ENCODE data around the gene SLC35F2. TPM values are rescaled to one million over a fixed set of nuclear protein-coding genes. Genes with fewer than 3 reads are reported as not detected.
"Not testable (repeated sequence)": the region's sequence is repeated elsewhere in the genome, so short reads cannot be mapped to it uniquely, and the experiment has no call there.

Gene SLC35F2
- total RNA-seq, 1 donor from 2014 or later, result 3.5 TPM

GRCh38 chr11:107842412-107843100 lies 16.0 kb downstream of the SLC35F2 start:
- Mint-ChIP-seq H3K36me3 (ENCODE audit: unreplicated experiment) (no peaks in the 10 kb centered on the region), H3K4me3 (ENCODE audit: unreplicated experiment) (no peak overlapping the region), H3K4me1 (ENCODE audit: low read depth, unreplicated experiment) (no peaks in the 10 kb centered on the region), H3K27ac (ENCODE audit: unreplicated experiment) (no peak overlapping the region), H3K9me3 (ENCODE audit: unreplicated experiment) (no peaks in the 10 kb centered on the region), H3K27me3 (ENCODE audit: unreplicated experiment) (no peaks in the 10 kb centered on the region)
- TF ChIP-seq, protein P1, sequence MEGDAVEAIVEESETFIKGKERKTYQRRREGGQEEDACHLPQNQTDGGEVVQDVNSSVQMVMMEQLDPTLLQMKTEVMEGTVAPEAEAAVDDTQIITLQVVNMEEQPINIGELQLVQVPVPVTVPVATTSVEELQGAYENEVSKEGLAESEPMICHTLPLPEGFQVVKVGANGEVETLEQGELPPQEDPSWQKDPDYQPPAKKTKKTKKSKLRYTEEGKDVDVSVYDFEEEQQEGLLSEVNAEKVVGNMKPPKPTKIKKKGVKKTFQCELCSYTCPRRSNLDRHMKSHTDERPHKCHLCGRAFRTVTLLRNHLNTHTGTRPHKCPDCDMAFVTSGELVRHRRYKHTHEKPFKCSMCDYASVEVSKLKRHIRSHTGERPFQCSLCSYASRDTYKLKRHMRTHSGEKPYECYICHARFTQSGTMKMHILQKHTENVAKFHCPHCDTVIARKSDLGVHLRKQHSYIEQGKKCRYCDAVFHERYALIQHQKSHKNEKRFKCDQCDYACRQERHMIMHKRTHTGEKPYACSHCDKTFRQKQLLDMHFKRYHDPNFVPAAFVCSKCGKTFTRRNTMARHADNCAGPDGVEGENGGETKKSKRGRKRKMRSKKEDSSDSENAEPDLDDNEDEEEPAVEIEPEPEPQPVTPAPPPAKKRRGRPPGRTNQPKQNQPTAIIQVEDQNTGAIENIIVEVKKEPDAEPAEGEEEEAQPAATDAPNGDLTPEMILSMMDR (IDR thresholded peaks at IDR 0.05; ENCODE audit: partially characterized antibody, unreplicated experiment), result no peak
- no peak for DNase-seq

- Mint-ChIP-seq H3K27ac (ENCODE audit: unreplicated experiment) (no peak overlapping the region), H3K4me1 (ENCODE audit: low read depth, unreplicated experiment) (no peaks in the 10 kb centered on the region), H3K36me3 (ENCODE audit: unreplicated experiment) (no peaks in the 10 kb centered on the region), H3K4me3 (ENCODE audit: unreplicated experiment) (no peak overlapping the region), H3K27me3 (ENCODE audit: unreplicated experiment) (no peaks in the 10 kb centered on the region), H3K9me3 (ENCODE audit: unreplicated experiment) (no peaks in the 10 kb centered on the region)
- TF ChIP-seq, protein P1 (IDR thresholded peaks at IDR 0.05; ENCODE audit: partially characterized antibody, unreplicated experiment), result no peak
- no peak for DNase-seq
These were observed 18.5 kb downstream of the SLC35F2 start for GRCh38 chr11:107840129-107840484.

GRCh38 chr11:107836851-107837250 lies 21.7 kb downstream of the SLC35F2 start:
- TF ChIP-seq, protein P1 (IDR thresholded peaks at IDR 0.05; ENCODE audit: partially characterized antibody, unreplicated experiment), result no peak

DNA sequence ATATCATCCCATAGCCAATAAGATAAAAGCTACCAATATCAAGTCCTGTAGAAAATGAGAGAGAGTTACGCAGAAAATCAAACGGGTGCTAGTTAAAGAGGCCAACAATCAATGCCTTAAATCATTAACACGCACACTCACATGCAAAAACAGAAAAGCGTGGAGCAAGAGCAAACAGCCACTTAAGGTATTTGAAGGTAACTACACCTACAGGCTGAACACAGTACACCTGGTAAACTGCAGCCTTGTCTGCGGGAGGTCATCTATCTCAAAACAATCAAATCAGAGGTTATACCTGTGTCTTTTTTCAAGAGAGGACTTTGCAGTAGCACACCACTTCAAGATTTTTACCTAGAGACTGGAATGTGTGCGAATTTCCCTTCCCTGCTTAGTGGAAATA lies 23.6 kb downstream of the SLC35F2 start:
- H3K4me1 Mint-ChIP-seq (ENCODE audit: low read depth, unreplicated experiment), result no peaks in the 10 kb centered on the region
- DNase-seq, result no peak
- H3K27ac Mint-ChIP-seq (ENCODE audit: unreplicated experiment), result no peak overlapping the region
- H3K27me3 Mint-ChIP-seq (ENCODE audit: unreplicated experiment), result peaks cover 2% of the 10 kb centered on the region
- no peaks in the 10 kb centered on the region for H3K36me3 Mint-ChIP-seq (ENCODE audit: unreplicated experiment)
- H3K9me3 Mint-ChIP-seq (ENCODE audit: unreplicated experiment), result no peaks in the 10 kb centered on the region
- H3K4me3 Mint-ChIP-seq (ENCODE audit: unreplicated experiment), result no peak overlapping the region
- TF ChIP-seq, protein P1 (IDR thresholded peaks at IDR 0.05; ENCODE audit: partially characterized antibody, unreplicated experiment), result no peak

More at GRCh38 chr11:107836851-107837250, 21.7 kb downstream of the SLC35F2 start:
- Mint-ChIP-seq H3K27ac (ENCODE audit: unreplicated experiment) (no peak overlapping the region), H3K4me3 (ENCODE audit: unreplicated experiment) (no peak overlapping the region), H3K36me3 (ENCODE audit: unreplicated experiment) (no peaks in the 10 kb centered on the region), H3K27me3 (ENCODE audit: unreplicated experiment) (no peaks in the 10 kb centered on the region), H3K4me1 (ENCODE audit: low read depth, unreplicated experiment) (no peaks in the 10 kb centered on the region), H3K9me3 (ENCODE audit: unreplicated experiment) (no peaks in the 10 kb centered on the region)
- no peak for DNase-seq

- not testable (repeated sequence) for H3K27ac Mint-ChIP-seq (ENCODE audit: unreplicated experiment); H3K9me3 Mint-ChIP-seq (ENCODE audit: unreplicated experiment); DNase-seq; H3K36me3 Mint-ChIP-seq (ENCODE audit: unreplicated experiment); H3K27me3 Mint-ChIP-seq (ENCODE audit: unreplicated experiment); H3K4me1 Mint-ChIP-seq (ENCODE audit: low read depth, unreplicated experiment); H3K4me3 Mint-ChIP-seq (ENCODE audit: unreplicated experiment)
These were observed 24.7 kb downstream of the SLC35F2 start for GRCh38 chr11:107833926-107834325.
